Renal cortex interstitium (tissue), 11 donors: ENCODE data around the gene MAP3K12. TPM values are rescaled to one million over a fixed set of nuclear protein-coding genes. Genes with fewer than 3 reads are reported as not detected.
"Not testable (repeated sequence)": the region's sequence is repeated elsewhere in the genome, so short reads cannot be mapped to it uniquely, and the experiment has no call there.

Experiments used
- DNase-seq, 11 donors: peaks; one replicate each; pipeline ENCODE4 v3.0.0-alpha.2; 2013; ENCODE audit warnings: low read depth in 9 of 11, low spot score in 4 of 11; ENCODE audit errors: extremely low read depth in 1 of 11
- polyA plus RNA-seq, 3 donors: library from polyadenylated mRNA; unstranded; fragments of 120-200 nt; gene quantifications; one replicate each; pipeline ENCODE4 v1.2.1, GENCODE V29; 2013; ENCODE audit not compliant: insufficient read length in 3 of 3

MAP3K12 gene
- polyA plus RNA-seq, 3 donors = 25.6 to 42.5 (median 26.1) TPM

DNA sequence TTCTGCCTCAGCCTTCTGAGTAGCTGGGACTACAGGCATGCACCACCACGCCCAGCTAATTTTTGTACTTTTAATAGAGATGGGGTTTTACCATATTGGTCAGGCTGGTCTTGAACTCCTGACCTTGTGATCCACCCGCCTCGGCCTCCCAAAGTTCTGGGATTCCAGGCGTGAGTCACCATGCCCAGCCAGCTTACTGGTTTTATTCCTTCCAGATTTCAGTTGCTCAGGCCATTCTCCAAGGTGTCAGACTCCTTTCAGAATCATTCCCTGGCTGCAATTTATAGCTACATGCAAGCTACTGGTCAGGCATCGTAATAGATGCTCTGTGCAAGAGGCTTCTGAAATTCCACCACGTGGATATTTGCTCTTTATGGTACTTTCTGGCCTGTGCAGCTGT lies 17.8 kb downstream of the MAP3K12 start:
- DNase-seq = not testable (repeated sequence)

DNA sequence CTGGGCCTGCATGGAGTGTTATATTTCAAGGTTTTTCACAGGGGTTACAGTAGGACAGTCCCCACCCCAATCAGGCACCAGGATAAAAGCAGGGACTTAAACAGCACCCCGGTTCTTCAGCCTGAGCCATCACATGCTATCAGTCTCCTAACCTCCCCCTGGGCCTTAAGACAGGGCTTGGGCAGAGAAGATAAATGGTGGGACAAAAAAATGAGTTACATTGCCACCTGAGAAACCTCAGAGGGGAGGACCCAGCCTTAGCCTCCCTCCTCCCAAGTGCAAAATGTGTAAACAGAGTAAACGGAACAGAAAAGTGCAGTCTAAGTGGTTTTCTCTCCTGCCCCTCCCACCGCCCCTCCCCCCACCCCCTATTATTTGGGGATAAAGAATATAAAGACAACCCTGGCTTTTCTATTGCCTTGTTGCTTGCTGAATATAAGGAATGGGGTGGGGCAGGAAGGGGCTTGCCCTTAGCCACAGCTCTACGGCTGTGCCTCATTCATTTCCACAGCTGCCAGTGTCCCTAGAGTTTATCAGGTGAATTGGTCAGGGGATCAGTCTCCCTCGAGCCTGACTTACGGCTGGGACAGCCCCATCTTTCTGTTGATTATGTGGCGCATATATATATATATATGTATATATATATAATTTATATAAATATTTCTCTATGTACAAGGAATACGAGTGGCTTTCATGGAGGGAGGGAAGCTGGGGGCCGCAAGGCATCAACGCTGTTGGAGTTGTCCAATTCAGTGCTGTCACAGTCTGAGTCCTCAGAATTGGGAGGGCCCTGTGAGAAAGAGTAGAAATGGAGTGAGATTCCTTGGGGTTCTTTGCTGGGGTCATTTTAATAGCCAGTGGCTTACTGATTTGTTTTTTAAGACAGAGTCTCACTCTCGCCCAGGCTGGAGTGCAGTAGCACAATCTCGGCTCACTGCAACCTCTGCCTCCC lies 18.5 kb downstream of the MAP3K12 start:
- DNase-seq = no peak

DNA sequence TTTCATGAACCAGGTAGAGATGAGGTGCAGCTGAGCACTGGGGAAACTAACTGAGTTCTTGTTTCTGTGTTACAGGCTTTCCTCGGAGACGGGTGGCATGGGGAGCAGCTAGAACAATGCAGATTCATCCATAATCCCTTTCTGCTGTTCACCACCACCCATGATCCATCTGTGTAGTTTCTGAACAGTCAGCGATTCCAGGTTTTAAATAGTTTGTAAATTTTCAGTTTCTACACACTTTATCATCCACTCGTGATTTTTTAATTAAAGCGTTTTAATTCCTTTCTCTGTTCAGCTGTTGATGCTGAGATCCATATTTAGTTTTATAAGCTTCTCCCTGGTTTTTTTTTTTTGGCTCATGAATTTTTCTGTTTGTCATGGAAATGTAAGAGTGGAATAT lies 19.9 kb downstream of the MAP3K12 start:
- no peak for DNase-seq

DNA sequence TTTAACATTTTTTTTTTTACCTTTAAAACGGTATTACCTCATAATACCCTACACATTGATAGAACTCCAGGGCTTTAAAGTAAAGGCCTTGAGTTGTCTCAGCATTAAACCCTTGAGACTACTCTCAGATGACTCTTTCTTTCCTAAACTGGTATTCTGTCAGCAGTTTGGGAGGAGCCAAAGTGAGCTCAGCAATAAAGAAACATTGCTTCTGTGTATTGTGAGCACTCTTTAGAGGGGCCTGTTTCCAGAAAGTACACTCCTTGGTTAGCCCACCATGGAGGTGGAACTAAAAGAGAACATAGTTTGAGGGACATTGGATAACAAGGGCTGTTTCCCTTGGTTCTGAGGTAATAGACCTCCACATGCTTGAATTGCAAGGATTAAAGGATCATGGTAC lies 20.4 kb downstream of the MAP3K12 start:
- DNase-seq = no peak

DNA sequence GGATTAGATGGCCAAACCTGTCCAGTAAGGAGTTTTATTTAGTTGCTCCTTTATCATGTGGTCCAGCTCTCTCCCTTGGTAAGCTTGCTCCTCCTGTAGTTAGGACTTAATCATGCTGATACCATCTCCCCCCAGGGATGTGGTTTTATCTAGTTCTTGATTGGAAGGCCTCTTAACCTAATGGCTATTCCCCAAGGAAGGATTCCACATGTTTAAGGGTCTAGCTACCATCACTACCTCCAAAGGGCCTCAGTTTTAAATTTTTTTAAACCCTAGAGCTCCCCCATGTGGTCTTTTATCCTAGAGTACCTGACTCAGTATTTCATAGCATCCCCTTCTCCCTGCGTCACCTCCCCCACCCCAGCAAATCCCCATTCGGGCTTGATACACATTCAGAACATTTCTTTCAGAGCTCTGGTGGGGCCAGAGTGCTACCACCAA lies 22.5 kb downstream of the MAP3K12 start:
- DNase-seq = no peak

DNA sequence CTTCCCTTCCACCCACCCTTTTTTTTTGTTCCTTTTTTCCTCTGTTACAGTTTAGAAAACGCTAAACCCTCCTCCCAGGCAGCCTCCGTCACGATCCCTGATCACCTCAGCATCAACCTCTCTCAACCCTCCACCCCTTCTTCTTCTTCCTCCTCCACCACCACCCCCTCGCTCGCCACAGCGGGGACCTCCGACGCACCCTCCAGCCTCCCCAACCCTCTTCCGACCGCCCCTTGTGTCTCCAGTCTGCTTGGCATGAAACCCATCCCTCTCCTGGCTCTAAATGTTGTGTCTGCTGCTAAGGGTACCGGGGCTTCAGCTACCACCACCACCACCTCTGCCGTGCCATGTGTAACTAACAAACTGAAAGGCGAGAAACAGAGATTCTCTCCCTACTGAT lies 24.4 kb downstream of the MAP3K12 start:
- no peak for DNase-seq

DNA sequence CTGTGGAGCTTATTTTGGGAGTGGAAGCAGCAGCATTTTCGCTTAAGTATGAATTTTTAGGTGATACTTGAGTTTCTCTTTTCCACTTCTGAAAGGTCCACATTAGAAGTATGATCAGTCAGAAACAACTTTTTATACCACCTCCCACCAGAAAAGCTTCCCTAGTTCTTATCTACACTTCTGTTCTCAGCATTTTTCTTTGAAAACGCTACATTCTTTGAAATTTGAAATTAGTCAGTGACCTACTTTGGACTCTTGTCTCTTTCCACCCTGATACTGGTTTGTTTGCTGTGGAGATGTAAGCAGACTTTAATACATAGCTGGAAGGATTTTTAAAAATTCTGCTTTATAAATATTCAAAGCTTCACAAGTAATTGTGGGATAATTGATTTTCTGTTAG lies 25.2 kb downstream of the MAP3K12 start:
- DNase-seq = no peak

DNA sequence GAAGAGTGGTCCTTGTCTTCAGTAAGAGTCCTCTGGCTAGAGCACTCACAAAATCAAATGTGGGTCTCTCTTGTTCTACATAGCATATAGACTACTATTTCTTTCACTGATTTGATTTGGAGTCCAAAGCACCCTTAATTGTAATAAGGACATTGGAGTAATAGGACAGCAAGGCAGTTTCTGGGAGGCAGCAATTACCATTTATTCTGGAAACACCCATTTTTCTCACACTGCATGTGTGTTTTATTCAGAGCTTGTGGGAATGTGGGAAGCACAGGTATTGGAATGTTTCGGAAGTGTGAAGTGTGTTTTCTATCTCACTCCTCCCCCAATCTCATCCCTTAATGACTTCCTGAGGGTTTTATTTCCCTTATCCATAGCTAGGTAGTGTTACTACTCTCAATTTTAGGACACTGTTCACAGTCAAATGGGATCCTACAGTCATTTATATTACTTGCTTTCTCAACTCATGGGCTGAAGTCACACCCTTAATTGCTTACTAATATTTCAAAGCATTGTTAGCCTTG lies 27.1 kb downstream of the MAP3K12 start:
- DNase-seq = no peak

DNA sequence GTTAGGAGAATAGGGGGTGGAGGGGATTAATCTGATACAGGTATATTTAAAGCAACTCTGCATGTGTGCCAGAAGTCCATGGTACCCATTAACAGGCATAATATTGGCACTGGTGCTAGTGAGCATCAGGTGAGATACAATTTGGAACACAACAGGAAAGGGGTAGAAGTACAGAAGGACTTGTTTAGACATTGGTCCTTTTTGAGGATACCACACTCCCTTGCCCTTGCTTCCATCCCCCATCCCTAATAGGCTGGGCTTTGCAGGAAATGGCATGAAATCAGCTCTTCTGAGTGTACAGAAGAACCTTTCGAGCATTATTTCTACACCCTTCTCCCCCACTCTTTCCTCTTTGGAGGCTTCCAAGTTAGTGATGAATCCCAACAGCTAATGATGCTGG lies 31.0 kb downstream of the MAP3K12 start:
- DNase-seq = no peak

DNA sequence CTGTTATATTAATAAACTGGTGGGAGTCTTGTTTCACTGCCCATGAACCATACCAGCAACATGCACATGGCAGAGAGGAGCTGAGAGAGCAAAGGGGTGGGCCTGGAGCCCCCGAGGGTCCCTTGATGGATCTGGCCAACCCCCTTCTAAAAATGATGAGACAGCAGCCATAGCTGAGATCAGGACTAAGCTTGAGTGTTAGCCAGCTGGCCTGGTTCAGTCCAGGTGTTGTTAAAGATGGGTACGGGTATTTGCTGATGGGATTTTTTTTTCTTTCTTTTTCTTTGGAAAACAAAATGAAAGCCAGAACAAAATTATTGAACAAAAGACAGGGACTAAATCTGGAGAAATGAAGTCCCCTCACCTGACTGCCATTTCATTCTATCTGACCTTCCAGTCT lies 31.4 kb downstream of the MAP3K12 start:
- no peak for DNase-seq

DNA sequence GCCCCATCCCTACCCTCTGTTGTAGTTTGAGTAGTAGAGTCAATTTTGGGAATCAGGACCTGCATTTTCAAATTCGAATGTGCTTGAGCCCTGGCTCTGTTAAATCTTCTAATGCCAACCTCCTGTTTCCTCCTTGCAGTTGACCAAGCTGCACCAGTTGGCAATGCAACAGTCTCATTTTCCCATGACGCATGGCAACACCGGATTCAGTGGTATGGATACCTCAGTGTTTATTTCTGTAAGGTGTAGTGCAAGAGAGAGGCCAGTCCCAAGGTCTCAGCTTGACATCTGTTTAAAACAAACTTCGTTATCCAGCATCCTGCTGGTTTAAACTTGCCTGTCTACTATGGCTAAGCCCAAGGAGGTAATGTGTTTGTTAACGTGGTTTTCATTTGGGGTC lies 32.2 kb downstream of the MAP3K12 start:
- no peak for DNase-seq

DNA sequence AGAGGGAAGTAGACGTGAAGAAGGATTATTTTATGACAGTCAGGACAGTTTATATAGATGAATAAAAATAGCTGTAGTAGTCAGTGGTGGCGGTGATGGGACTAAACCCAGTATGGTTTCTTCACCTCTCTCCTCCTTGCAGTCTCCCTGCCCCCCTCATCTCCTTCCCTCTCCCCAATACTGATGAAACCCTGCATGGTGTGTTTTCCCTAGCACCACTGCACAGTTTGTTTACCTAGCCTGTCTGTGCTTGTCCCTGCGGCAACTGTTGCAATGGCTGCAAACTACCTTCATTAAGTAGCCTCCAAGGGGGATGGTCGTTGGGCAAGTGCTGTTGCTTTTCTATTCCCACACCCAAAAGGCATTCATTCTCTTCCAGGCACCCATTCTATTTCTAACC lies 32.6 kb downstream of the MAP3K12 start:
- DNase-seq = no peak

DNA sequence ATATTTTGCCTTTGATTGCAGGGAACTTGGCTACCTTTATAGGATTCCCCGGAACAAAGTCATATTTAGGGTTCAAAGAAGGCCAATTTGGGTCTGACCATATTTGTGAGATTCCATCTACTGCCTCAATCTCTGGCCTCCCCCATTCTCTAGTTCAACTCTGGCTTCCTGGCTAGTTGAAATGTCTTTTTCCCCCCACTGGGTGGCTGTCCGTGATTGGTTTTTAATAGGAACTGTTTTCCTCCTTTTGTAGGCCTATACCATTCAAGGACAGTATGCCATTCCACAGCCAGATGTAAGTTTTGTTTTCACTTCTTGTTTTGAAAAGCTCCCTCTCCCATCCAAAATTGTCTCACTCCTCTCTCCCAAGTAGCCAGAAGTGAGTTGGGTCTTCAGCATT lies 33.6 kb downstream of the MAP3K12 start:
- DNase-seq = no peak

DNA sequence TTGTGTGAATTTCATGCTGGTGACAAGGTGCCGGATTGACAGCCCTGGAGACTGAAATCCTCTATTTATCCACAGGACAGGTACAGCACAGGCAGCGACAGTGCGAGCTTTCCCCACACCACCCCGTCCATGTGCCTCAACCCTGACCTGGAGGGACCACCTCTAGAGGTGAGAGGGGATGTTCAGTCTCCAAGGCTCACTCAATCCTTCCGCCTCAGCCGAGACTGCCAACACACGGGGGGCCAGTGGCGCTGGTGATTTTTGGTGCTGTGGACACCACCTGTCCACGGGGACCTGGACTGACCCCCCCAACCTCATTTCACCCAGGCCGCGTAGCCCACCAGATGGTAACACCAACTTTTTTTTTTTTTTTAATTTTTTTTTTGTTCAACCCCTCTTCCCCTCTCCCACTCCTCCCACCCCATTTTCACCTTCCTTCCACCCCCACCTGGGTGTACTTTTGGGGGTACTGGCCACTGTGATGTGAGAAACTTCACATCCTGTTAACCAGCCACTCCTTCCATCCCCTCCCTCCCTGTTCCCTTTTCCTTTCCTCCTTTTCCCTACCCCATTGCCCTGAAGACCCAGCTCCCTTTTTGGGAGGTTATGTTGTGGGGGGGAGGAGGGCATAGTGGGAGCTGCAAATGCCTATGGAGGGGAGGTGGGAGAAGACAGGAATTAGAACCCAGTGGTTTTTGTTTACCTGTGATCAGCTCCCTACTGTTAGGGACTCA lies 34.4 kb downstream of the MAP3K12 start:
- DNase-seq = no peak

DNA sequence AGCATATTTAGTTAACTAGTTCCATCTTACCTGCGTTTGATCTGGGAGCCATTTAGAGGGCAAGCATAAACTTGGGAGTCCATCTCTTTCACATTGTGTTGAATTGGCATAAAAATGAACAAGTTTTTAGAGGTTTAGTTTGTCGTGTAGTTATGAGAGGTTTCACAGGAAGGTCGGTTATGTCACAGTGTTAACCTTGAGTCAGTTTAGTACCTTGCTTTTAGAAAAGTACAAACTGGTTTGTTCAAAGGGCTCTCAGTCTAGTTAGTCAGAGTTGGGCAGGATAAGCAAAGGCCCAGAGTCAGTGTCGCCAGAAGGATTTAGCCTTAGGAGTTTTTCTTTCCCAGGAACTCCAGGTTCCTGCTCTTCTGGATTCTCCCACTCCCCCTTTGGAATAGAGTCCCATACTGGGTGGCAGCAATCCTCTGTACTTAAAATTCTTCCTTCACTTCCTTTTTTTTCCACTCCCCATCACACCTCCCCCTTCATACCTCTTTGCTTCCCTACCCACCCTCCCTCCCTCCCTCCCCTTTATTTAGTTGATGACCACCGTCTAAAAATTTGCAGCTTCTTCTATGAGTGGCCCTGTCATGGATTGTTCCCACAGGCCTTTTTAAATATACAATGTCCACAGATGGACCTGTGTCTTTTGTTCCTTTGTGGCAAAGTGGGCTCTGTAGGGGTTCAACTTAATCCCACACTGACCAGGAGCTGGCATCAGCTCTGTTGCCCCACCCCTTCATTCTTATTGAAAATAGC lies 35.3 kb downstream of the MAP3K12 start:
- no peak for DNase-seq

DNA sequence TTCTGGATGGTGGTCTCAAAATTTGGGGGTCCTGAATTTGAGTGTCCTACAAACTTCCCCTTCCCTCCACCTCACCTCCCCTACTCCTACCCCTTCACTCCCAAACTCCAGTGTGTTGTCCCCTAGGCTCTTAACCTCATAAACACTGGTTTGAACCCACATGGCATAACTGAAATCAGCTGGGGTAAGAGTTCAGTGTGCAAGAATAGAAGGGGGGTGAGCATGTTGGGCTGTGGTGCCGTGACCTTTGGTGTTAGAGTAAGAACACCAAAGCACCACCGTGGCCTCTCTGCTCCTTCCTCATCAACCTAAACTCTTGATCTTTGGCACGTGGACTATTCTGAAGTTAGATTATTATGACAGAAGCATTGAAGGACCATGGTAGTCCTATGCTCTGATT lies 36.3 kb downstream of the MAP3K12 start:
- DNase-seq = no peak

DNA sequence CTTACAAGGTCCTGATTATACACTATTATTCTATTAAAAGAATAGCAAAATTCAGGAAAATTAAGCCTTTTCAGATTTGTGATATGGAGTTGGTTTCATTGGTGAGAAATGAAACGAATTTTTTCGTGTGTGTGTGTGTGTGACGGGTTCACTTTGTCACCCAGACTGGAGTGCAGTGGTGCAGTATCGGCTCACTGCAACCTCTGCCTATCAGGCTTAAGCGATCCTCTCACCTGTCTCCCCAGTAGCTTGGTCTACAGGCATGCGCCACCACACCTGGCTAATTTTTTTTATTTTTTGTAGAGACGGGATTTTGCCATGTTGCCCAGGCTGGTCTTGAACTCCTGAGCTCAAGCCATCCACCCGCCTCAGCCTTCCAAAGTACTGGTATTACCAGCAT lies 37.7 kb downstream of the MAP3K12 start:
- no peak for DNase-seq

DNA sequence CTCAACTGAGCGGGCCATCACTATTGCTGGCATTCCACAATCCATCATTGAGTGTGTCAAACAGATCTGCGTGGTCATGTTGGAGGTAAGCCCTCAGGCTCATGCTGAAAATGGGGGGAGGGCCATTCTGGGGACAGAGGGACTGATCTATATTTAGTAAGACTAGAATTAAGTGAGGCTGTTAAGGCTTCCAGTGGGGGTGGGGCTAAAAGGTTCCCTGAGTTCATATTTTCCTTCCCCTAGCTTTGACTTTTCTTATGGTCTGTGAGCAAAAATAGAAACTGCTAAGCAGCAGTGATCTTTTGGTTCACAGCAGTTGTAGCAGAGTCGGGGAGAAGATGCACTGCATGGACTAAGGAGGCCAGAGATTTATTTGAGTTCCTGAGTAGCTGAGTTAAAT lies 38.2 kb downstream of the MAP3K12 start:
- no peak for DNase-seq

DNA sequence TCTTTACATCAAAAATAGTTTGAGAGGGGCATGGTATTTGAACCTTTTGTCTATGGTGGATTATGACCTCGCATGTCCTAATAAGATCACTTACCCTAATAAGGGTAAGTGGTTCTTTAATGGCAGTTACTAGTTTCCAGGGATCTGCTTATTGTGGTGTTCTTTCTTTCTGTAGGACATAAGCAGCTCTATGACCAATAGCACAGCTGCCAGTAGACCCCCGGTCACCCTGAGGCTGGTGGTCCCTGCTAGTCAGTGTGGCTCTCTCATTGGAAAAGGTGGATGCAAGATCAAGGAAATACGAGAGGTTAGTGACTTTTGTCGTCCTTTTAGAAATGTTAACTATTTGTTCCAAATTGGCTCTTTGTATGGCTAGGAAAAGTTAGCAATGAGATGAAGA lies 40.2 kb downstream of the MAP3K12 start:
- DNase-seq = no peak
